COLO668 (cell line): ENCODE measurements around the gene PLIN1.

Experiments used
- DNase-seq: peaks from one replicate; lab custom pipeline; 2025; ENCODE audit not compliant: unreplicated experiment; lab: John Stamatoyannopoulos, UW

The PLIN1 gene

GRCh38 chr15:89628806-89629715 is 50.1 kb downstream of the PLIN1 start:
- DNase-seq: no peak

- no peak for DNase-seq
Measured at GRCh38 chr15:89628301-89628700, 50.9 kb downstream of the PLIN1 start.

- no peak for DNase-seq
Measured at GRCh38 chr15:89627256-89627970, 51.8 kb downstream of the PLIN1 start.

GRCh38 chr15:89625716-89626115 is 53.5 kb downstream of the PLIN1 start:
- no peak for DNase-seq

- DNase-seq: no peak
Measured at GRCh38 chr15:89623165-89623564, 56.0 kb downstream of the PLIN1 start.

GRCh38 chr15:89621547-89621946 is 57.6 kb downstream of the PLIN1 start:
- DNase-seq: no peak

GRCh38 chr15:89616228-89616627 is 62.9 kb downstream of the PLIN1 start:
- no peak for DNase-seq

- no peak for DNase-seq
Measured at GRCh38 chr15:89615135-89615534, 64.0 kb downstream of the PLIN1 start.
